ENCODE results near the gene SUSD4. TPM values are rescaled to one million over a fixed set of nuclear protein-coding genes. Genes with fewer than 3 reads are reported as not detected.

The SUSD4 gene
- total and polyA plus RNA-seq, 2 of the 8 experiments (the other 6 are each of a cell fraction or from before 2014, with no cell fraction given) = 3.9 to 5.2 TPM

- no peak for TF ChIP-seq CHD7 (IDR thresholded peaks at IDR 0.05; ENCODE audit: insufficient replicate concordance, low read length)
- TF ChIP-seq EGR1 (IDR thresholded peaks at IDR 0.05; ENCODE audit: borderline replicate concordance, low read depth, low read length) = no peak
- no peak for TF ChIP-seq SP4 (IDR thresholded peaks at IDR 0.05; ENCODE audit: low read length)
- TF ChIP-seq JUND (IDR thresholded peaks at IDR 0.05; ENCODE audit: low read length) = no peak
- no peak for TF ChIP-seq SIX5 (IDR thresholded peaks at IDR 0.05; ENCODE audit: low read depth, low read length)
- TF ChIP-seq CHD1 (IDR thresholded peaks at IDR 0.05; ENCODE audit: low read depth, low read length) = no peak
- no peak for TF ChIP-seq SP1 (IDR thresholded peaks at IDR 0.05; ENCODE audit: low read depth, low read length)
- no peak for TF ChIP-seq RBBP5 (IDR thresholded peaks at IDR 0.05; ENCODE audit: borderline replicate concordance, low read depth, low read length)
- TF ChIP-seq RNF2 (IDR thresholded peaks at IDR 0.05; ENCODE audit: borderline replicate concordance, low read depth, low read length, missing control alignments, poor library complexity, severe bottlenecking) = no peak
- TF ChIP-seq FOSL1 (IDR thresholded peaks at IDR 0.05; ENCODE audit: insufficient read depth, low read depth, low read length) = no peak
- TF ChIP-seq CTBP2 (IDR thresholded peaks at IDR 0.05; ENCODE audit: borderline replicate concordance, insufficient read depth, insufficient read length, low read length) = no peak
- no peak for TF ChIP-seq TBP (IDR thresholded peaks at IDR 0.05; ENCODE audit: low read depth, low read length)
These were observed 121.5 kb downstream of the SUSD4 start (continued) for GRCh38 chr1:223242382-223242955.

All from H1 (cell line).